GM10847 (cell line): ENCODE results near the gene ZCWPW2.
A peak's percentile ranks its signal among the peaks of the same experiment; 100 is the strongest.

ENCODE experiments used
- POLR2A ChIP-seq: IDR thresholded peaks from 2 replicates; pipeline ENCODE4 v1.6.1; 2011; ENCODE audit not compliant: insufficient read length; ENCODE audit errors: extremely low read depth

The ZCWPW2 gene, protein sequence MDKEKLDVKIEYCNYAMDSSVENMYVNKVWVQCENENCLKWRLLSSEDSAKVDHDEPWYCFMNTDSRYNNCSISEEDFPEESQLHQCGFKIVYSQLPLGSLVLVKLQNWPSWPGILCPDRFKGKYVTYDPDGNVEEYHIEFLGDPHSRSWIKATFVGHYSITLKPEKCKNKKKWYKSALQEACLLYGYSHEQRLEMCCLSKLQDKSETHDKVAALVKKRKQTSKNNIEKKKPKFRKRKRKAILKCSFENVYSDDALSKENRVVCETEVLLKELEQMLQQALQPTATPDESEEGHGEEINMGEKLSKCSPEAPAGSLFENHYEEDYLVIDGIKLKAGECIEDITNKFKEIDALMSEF

DNA sequence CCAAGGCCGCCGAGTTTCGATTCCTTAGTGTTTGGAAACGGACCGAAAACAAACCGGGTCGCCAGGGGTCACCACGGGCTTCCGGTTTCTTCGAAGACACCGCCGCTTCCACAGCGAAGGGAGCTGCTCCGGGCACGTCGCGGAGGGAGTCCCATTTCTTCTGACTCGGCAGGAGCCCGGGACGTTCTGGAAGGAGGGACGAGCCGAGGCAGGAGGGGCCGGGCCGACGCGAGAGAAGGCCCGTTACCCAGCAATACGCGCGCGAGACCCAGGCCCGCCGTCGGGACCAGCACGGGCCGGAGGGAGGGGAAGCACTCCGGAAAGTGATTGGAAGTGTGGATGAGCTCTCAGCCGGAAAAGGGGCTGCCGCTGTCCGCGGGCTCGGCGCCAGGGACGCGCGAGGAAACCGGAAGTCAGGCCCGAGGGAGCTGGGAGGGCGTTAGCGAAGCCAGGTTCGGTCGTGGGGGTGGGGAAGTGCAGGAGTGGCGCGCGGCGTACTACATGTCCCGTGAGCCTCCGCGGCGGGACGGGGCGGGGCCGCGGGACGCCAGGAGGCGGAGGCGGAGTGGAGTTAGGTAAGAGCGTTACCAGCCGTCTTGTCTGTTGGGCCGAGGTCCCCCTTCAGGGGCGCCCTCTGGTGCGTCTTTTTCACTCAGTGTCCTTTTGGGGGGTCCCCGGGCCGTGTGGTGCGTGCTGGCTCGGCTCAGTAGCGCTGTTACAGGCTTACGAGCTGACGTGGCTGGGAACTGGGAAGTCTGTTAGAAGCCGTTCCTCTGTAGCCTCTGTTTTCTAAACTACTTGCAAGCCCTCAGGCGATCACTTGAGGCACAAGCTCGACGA lies at the start of gene ZCWPW2, which contains the start of gene AZI2:
Gene ZCWPW2, plus strand, starts transcription at position 93 of the 840 bp plus-strand sequence. CDS start 64,348 bp downstream, outside the sequence.
Gene AZI2, minus strand, starts transcription at position 196 of the 840 bp plus-strand sequence. CDS start 8,207 bp downstream, outside the sequence.
- peak; percentile 30 for TF ChIP-seq POLR2A

DNA sequence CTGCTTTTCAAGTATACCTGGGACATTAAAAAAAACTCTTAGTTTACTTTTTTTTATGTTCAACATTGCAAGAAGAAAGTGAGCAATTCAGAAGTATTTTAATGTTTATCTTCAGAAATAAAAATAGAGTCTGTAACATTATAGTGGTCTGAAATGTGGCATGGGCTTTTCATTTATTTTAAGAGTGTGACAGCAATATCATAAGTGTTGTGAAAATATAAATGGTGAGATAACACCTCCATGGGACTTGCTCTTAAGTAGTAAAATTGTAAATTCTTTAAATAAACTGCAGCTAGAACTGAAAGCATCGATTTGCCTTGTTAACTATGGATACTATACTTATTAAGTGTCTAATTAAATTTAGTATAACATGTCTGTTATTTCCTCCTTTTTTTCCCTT lies 48.8 kb upstream of the ZCWPW2 start:
- TF ChIP-seq POLR2A = no peak

DNA sequence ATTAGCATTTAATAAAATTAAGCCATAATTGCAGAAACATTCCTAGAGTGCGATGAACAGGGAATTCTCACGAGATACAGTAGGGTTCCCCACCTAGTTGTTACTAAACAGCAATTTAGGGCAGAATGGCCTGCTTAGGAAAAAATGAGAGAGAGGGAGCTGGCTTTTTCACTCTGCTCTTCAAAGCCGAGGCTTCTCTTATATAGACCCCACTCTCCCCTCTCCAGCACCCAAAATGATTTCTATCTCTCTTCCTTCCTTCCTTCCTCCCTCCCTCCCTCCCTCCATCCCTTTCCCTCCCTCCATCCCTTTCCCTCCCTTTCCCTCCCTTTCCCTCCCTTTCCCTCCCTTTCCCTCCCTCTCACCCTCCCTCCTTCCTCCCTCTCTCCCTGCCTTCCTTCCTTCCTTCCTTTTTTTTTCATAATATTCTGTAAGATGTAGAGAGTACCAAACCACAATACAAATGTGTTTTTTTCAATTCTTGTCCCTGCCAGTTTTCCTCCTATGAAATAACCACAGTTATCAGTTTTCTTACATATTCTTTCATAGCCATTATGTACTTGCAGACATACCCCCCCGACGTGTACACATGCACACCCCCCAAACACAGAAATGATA lies 48.1 kb upstream of the ZCWPW2 start:
- no peak for TF ChIP-seq POLR2A

DNA sequence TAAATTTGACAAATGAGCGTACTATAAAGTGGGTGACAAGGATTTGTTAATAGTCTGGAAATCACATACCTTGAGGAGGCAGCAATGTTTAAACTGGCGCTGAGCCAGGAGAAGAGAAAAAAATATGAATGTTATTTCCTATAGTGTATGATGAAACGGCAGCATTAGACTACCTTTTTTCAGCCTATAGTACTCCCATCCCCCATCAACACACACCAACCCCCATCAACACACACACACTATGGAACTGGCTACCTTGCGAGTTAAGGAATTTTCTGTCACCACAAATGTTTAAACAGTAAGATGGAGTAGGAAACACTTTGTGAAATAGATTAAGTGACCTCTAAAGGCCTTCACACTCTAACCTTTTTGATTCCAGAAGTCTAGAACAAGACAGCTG lies 46.8 kb upstream of the ZCWPW2 start:
- no peak for TF ChIP-seq POLR2A

DNA sequence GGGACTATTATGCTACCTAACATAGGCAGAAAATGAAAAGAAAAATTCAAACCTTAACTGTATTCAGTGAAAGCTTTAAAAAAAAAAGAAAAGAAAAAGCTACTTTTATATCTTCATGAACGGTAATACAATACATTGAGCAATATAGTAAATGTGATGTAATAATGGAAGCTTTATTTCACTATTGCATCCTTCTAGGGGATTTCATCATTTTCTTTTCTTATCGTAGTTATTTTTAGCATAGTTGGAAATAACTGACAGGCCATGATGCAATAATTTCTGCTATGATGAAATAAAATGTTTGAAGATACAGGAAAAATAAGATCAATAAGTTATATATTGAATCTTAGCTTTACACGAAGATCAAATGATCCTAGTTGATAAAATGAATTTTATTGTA lies 40.3 kb upstream of the ZCWPW2 start:
- TF ChIP-seq POLR2A = no peak

DNA sequence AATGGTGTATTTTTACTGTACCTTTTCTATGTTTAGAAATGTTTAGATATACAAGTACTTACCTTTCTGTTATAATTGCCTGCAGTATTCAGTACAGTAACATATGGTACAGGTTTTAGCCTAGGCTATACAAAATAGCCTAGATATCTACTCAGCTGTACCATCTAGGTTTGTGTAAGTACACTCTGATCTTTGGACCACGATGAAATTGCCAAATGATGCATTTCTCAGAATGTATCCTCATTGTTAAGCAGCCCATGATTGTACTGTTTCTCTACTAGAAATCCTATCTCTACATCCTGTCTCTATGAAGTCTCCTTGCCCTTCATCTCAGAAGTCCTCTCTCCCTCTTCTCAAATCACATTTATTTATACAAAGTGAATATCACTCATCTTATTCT lies 32.8 kb upstream of the ZCWPW2 start:
- TF ChIP-seq POLR2A = no peak

DNA sequence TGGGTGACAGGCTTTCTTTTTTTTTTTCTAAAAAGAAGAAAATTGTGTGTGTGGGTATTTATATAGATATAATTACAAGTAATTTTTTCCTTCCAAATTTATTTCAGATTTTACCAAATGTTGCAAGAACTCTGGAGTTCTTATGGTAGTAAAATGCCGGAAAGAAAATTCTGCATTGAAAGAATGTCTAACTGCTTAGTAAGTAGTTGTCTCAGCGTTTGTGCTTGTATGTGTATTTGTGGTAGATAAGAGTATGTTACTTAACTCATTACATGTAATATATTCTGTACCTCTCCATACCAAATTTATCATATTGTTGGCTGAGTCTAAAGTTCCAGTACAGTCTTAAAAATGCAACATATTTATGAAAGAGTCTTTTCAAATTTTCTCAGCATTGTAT lies 32.3 kb upstream of the ZCWPW2 start:
- no peak for TF ChIP-seq POLR2A

DNA sequence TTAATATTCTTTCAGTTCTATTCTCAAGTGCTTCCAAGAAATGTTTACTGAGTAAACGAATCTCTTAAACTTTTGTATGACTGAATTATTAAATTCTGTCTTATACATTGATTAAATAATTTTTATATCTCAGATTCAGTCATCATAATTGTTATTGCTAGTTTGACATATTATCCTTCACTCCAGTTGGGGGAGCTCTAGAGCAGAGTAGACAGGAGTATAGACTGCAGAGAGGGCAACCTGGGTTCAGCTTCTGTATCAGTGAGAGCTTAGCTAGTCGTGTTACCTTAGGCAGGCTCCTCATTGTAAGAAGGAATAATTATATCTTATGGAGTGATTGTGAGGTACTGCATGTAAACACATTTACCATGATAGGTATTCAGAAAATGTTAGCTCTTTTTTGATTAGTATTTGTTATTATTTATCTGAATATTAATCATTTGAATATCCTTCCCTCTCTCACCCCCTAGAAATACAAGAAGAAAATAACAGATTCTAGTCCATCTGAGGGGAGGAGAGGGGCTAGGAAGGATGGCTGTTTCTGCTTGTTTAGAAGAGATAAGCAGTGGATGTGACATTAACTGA lies 31.0 kb upstream of the ZCWPW2 start:
- no peak for TF ChIP-seq POLR2A

DNA sequence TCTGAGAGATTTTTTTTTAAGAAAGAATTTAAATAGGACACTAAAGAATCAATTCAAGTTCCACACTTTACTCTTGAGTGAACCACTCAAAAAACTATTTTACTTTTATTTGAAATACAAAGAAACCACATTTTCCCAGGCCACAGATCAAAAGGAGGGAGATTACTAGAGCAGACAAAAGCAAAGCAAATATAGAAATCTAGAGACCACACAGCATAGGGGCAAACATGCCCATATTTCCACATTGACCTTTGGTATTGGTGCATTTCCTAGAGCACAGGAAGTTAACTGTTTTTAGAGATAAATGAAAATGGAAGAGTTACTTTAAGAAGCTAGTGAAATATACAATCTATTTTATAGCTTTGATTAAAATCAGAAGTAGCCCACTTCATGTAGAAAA lies 27.5 kb upstream of the ZCWPW2 start:
- TF ChIP-seq POLR2A = no peak

DNA sequence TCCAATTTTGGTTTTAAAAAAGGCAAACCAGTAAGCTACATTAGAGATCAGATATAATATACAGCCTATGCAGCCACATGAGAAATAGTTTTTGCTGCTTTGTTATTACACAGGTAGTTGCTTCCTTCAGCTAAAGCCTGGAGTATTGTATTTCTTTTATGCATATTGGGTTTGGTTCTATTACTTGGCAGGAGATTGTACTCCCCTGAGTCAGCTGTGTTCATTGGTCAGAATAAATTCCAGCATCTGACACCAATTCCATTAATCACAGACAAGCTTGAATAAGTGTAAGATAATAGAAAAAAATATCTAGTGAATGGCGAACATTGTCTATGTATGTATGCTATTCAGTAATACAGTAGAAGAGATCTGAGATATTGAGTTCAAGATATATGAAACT lies 26.1 kb upstream of the ZCWPW2 start:
- no peak for TF ChIP-seq POLR2A

DNA sequence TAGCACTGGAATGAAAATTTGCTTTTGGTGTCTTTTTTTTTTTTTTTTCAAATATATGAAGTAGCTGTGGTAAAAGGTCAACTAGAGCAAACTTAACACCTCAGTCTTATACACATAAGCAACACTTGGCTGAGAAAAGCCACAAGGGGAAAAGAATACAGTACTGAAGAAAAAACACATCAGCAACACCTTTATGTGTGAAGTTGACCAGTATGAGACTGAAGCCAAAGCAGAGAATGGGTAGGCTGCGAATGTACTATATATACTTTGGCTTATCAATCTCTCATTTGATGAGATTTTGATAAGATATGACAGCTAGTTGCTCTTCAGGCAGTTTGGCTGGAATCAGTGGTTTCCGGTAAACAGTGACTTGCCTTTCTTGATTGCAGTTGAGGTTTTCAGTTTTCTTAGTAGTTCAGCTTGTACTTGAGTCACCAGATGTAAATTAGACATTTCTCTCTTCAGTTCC lies 22.0 kb upstream of the ZCWPW2 start:
- TF ChIP-seq POLR2A = no peak

DNA sequence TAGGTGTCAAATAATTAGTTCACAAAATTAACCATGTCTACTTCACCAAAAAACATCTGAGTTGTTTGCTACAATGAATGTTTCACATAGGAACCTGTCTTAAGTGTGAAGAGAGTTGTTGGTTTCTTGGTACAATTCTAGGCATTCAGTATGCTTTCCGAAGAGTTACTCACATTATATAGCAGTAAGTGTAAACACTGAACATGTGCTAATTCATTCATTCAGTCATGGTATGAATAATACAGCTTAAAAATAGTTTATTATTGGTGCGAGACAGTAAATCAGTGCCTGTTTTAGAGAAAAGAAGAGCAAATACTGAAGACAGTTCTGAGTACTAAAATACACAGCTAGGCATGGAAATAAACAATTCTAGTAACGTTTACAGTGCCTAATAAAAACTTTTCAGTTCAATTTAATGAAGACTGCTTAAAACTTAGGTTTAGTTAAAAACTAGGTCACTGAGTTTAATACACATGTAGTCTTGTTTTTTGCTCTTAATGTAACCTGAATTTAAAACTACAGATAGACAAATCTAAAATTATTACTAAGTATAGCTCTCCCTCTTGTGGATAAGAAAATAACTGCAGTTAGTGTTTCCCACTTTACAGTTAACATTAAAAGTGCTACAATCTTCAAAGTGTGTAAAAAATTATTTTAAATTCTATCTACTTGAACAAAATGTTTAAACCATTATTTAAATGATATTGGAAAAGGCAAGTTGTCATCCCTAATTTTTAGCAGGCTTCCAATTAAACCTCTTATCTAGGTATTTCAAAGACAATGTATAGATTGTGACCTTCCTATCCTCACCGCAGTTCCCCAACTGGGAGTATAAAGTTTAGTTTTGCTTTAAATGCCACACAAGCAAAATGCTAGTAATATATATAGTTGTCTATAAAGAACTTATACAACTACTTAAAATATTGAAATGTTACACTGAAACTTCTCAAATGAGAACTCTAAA lies 20.1 kb upstream of the ZCWPW2 start:
- no peak for TF ChIP-seq POLR2A

DNA sequence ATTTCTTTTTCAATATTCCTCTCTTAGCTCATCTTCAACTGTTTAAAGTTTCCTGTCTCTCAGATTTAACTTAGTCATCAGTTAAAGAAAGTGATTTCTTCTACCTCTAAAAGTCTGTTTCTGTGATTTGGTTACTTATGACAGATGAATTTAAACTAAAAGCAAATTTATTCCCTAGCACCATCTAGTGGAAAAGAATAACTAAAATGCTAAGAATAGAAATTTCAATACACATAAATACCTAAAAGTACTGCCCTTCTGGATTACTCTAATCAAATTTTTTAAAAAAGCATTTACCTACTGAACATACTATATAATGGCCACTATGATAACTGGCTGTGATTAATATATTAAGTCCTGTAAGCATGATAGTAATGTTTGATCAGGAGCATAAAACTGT lies 14.0 kb upstream of the ZCWPW2 start:
- TF ChIP-seq POLR2A = no peak

DNA sequence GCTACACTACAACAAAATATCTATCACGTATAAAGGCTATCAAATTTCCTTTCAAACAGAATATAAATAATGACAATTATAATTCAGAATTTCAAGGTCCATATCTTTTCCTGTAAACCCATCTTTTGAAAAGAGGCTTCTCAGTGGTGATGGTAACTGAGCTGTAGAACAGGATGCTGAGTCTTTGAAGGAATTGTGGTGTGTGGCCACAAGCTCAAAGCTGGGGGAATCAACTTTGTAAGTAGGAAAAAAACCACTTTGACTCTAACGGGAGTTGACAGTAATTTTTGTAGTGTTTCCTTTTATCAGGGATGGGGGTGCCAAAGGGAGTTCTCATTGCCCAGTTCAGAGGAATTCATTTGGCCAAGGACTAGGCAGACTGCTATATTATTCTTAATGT lies 13.3 kb upstream of the ZCWPW2 start:
- TF ChIP-seq POLR2A = no peak
